Tibial artery (tissue), 4 donors: ENCODE data around the gene SIDT2.

Experiments used
- DNase-seq, 2 donors: peaks; one replicate each; pipeline ENCODE4 v3.0.0-alpha.2; 2019
- H3K27ac ChIP-seq, 2 donors: fragments of 200-600 bp; sonication (generic) in 1 of 2; 1 replicate in 1 of 2; 2 replicates in 1 of 2; pipeline ENCODE4 v1.5.1; 2018 to 2019; ENCODE audit warnings: mild to moderate bottlenecking in 1 of 2
- H3K27me3 ChIP-seq, 2 donors: fragments of 200-600 bp; sonication (generic) in 1 of 2; one replicate each; pipeline versions ENCODE4 v1.5.1 to v1.6.0; 2016 to 2019
- H3K36me3 ChIP-seq, 3 donors: fragments of 200-600 bp; sonication (generic) in 2 of 3; one replicate each; pipeline ENCODE4 v1.5.1; 2016 to 2019; ENCODE audit warnings: mild to moderate bottlenecking in 2 of 3
- H3K4me1 ChIP-seq, 4 donors: fragments of 200-600 bp; sonication (generic) in 2 of 4; 1 replicate in 3 of 4; 2 replicates in 1 of 4; pipeline ENCODE4 v1.5.1; 2016 to 2019
- H3K4me3 ChIP-seq, 2 donors: fragments of 200-600 bp; sonication (generic) in 1 of 2; 1 replicate in 1 of 2; 2 replicates in 1 of 2; pipeline ENCODE4 v1.5.1; 2018 to 2019; ENCODE audit warnings: mild to moderate bottlenecking in 2 of 2
- H3K9me3 ChIP-seq, 3 donors: fragments of 200-600 bp; sonication (generic) in 1 of 3; one replicate each; pipeline ENCODE4 v1.5.1; 2016 to 2019
- intact Hi-C: fragments of 100-400 bp; cut with DNase I; formaldehyde crosslinking; loops from one replicate; pipeline ENCODE4 v1.15.0; 2023; ENCODE audit warnings: low total_unique reads
- TF ChIP-seq, protein P1 (sequence below), 2 experiments: fragments of 200-600 bp in 1 of 2; fragments of 450-650 bp in 1 of 2; IDR thresholded peaks; one replicate each; pipeline ENCODE4 v1.5.1; 2017 to 2019; ENCODE audit warnings: antibody characterized with exemption in 2 of 2, mild to moderate bottlenecking in 1 of 2, moderate library complexity in 1 of 2

SIDT2 gene

DNA sequence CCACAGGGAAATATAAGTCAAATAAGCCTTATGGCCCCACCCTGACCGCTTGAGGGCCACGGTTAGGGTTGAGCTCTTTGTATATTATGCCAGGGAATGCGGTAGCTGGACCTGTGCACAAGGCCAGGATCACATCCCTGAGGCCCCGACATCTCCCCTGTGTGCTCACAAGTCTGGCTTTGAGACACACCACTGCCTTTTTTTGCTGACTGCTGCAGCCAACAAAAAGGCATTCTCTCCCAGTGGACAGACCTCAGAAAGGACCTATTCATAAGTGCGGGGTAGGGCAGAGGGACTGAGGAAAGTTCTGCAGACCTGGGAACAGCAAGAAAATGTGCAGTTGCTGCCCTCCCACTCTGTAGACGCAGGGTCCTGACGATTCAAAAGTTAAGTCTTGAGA is 3.4 kb upstream of the SIDT2 start:
- TF ChIP-seq, protein P1, sequence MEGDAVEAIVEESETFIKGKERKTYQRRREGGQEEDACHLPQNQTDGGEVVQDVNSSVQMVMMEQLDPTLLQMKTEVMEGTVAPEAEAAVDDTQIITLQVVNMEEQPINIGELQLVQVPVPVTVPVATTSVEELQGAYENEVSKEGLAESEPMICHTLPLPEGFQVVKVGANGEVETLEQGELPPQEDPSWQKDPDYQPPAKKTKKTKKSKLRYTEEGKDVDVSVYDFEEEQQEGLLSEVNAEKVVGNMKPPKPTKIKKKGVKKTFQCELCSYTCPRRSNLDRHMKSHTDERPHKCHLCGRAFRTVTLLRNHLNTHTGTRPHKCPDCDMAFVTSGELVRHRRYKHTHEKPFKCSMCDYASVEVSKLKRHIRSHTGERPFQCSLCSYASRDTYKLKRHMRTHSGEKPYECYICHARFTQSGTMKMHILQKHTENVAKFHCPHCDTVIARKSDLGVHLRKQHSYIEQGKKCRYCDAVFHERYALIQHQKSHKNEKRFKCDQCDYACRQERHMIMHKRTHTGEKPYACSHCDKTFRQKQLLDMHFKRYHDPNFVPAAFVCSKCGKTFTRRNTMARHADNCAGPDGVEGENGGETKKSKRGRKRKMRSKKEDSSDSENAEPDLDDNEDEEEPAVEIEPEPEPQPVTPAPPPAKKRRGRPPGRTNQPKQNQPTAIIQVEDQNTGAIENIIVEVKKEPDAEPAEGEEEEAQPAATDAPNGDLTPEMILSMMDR (IDR thresholded peaks at IDR 0.05), result no peak
- no peak for DNase-seq
- no peak overlapping the region for H3K4me3 ChIP-seq

DNA sequence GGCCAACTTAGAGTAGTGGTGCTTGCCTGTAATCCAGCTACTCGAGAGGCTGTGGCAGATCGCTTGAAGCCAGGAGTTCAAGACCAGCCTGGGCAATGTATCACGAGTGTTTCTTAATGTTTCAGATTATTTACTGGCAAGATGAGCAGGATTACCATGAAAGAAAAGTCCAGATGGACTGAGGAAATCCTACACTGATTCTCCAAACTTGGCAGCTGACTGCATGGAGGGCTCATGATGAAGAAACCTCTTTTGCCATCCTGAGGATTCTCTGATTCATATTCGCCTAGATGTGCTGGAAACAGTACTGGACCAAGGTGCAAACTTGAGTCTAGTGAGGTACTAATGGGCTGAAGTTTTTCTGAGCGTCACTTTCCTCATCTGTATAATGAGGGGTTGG is 2.8 kb upstream of the SIDT2 start:
- Histone ChIP-seq H3K27me3 (no peaks in the 10 kb centered on the region), H3K4me3 (no peak overlapping the region), H3K9me3 (no peaks in the 10 kb centered on the region), H3K27ac (no peak overlapping the region), H3K36me3 (peaks cover under 1 to 10% (median 7%) of the 10 kb centered on the region in 3 donors), H3K4me1 (peaks cover 2 to 25% (median 20%) of the 10 kb centered on the region in 4 donors)
- intact Hi-C loops, result no loop called here
- no peak for DNase-seq
- TF ChIP-seq, protein P1 (IDR thresholded peaks at IDR 0.05), result no peak

More for the DNA sequence above, 3.4 kb upstream of the SIDT2 start:
- peaks cover 0 to 19% (median 13%) of the 10 kb centered on the region in 4 donors for H3K4me1 ChIP-seq
- no peak overlapping the region for H3K27ac ChIP-seq
- H3K36me3 ChIP-seq, result peaks cover 7 to 15% (median 7%) of the 10 kb centered on the region in 3 donors
- H3K9me3 ChIP-seq, result no peaks in the 10 kb centered on the region
- H3K27me3 ChIP-seq, result no peaks in the 10 kb centered on the region
- intact Hi-C loops, result no loop called here

DNA sequence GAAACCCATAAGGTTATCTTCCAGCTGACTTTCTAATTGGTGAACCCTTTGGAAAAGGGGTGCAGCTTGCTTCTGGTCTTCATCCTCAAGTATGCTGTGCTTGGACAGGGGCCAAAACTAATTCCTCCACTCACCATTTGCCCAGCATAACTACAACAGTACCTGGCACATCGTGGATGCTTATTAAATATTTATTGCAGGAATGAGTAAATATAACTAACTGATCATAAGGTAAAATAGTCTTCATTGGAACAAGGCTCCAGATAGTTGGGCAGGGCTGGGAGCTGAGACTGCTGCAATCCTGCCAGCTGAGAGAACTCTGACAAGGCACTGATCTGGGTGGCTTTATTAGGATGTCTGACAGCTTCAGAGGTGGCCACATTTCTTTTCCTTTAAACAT is 2.4 kb upstream of the SIDT2 start:
- H3K36me3 ChIP-seq, result peaks cover 0 to 7% (median 6%) of the 10 kb centered on the region in 3 donors
- H3K4me1 ChIP-seq, result peaks cover 6 to 30% (median 24%) of the 10 kb centered on the region in 4 donors
- intact Hi-C loops, result no loop called here
- no peaks in the 10 kb centered on the region for H3K9me3 ChIP-seq
- no peaks in the 10 kb centered on the region for H3K27me3 ChIP-seq
- TF ChIP-seq, protein P1 (IDR thresholded peaks at IDR 0.05), result no peak
- H3K27ac ChIP-seq, result no peak overlapping the region
- H3K4me3 ChIP-seq, result no peak overlapping the region
- DNase-seq, result no peak

DNA sequence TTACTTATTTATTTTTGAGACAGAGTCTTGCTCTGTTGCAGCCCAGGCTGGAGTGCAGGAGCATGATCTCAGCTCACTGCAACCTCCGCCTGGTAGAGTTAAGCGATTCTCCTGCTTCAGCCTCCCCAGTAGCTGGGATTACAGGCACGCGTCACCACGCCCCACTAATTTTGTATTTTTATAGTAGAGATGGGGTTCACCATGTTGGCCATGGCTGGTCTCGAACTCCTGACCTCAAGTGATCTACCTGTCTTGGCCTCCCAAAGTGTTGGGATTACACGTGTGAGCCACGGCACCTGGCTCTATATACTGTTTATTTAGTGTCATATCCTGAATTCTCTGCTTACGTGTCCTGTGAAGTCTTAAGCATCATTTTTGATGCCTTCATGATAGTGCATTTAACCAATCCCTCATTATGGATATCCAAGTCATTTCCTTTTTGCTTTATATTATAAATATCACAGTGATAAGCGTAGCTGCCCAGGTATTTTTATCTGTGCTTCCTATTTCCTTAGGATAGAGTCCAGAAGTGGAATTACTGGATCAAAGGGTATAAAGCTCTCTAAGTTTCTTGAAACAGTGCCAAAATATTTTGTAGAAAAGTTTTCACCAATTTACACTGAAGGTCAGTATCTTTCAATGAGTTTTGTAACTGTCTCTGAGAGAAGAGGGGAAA is 871 bp upstream of the SIDT2 start:
- no peaks in the 10 kb centered on the region for H3K27me3 ChIP-seq
- intact Hi-C loops, result no loop called here
- H3K9me3 ChIP-seq, result no peaks in the 10 kb centered on the region
- peaks cover 6 to 38% (median 32%) of the 10 kb centered on the region in 4 donors for H3K4me1 ChIP-seq
- TF ChIP-seq, protein P1 (IDR thresholded peaks at IDR 0.05), result no peak
- peak overlapping the region; percentile 98 to 100 for H3K27ac ChIP-seq
- peak overlapping the region; percentile 96 to 97 for H3K4me3 ChIP-seq
- peaks cover 3 to 10% (median 7%) of the 10 kb centered on the region in 3 donors for H3K36me3 ChIP-seq
- DNase-seq, result no peak

DNA sequence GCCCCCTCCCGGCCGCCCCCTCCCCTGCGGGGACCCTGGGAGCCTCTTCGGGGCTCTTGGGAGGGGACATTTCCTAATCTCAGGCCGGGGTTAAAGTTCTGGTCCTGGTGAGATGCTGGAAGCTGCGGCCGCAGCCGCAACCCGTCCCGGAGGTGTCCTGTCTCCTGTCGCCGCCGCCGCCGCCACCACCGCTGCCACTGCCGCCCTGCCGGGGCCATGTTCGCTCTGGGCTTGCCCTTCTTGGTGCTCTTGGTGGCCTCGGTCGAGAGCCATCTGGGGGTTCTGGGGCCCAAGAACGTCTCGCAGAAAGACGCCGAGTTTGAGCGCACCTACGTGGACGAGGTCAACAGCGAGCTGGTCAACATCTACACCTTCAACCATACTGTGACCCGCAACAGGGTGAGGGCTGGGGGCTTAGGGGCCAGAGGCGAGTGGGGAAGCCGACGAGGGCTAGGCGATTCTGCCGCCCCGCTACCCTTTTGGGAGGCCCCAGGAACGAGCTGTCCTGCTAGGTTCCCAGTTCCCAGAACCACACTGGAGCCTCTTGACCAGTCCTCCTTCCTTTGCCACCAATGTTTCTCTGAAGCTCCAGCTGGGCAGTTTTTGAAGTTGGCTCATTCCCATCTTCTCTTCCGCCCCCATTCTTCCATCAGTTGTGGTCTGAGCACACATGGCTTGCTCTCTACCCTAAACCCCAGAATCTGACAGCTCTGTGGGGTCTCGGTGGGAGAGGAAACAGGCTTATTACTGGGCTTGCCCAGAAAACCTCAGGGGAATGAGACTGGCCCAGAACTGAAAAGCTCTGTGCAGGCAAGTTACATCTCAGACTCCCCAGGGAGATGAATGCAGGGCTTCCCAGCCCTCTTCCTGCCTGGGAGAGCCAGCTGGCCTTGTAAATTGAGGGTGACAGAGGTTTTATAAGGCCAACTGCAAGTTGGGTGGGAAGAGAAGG is 781 bp downstream of the SIDT2 start:
- TF ChIP-seq, protein P1 (IDR thresholded peaks at IDR 0.05), result no peak
- Histone ChIP-seq H3K27me3 (no peaks in the 10 kb centered on the region), H3K36me3 (peaks cover 8 to 26% (median 22%) of the 10 kb centered on the region in 3 donors), H3K9me3 (no peaks in the 10 kb centered on the region), H3K4me1 (peaks cover 6 to 38% (median 32%) of the 10 kb centered on the region in 4 donors), H3K4me3 (peak overlapping the region; percentile 96 to 97), H3K27ac (peak overlapping the region; percentile 98 to 100)
- intact Hi-C loops, result no loop called here
- DNase-seq, result no peak
